GM12878 (cell line): Measurements from ENCODE around the gene POU2F1.

Experiments
- POLR2A ChIP-seq: IDR thresholded peaks from 2 replicates; pipeline ENCODE4 v1.6.1; 2011; ENCODE audit warnings: low read depth, mild to moderate bottlenecking, low read length
- SMAD5 ChIP-seq: IDR thresholded peaks from 2 replicates; pipeline ENCODE4 v1.6.1; 2016; ENCODE audit warnings: antibody characterized with exemption, low read depth
- TCF12 ChIP-seq: IDR thresholded peaks from 2 replicates; pipeline ENCODE4 v1.6.1; 2011; ENCODE audit warnings: low read depth, mild to moderate bottlenecking, low read length
- ZNF687 ChIP-seq: fragments of 450-650 bp; IDR thresholded peaks from 2 replicates; pipeline ENCODE4 v1.6.1; 2017; ENCODE audit warnings: mild to moderate bottlenecking, moderate library complexity
- TF ChIP-seq, protein P1 (sequence below), 3 experiments: IDR thresholded peaks in 2 of 3; conservative IDR thresholded peaks in 1 of 3; 2 replicates each; pipeline ENCODE4 v1.5.1; 2011; ENCODE audit warnings: low read depth in 3 of 3, low read length in 3 of 3, mild to moderate bottlenecking in 3 of 3, control low read depth in 2 of 3, moderate library complexity in 2 of 3, inconsistent platforms in 1 of 3, mixed read lengths in 1 of 3; ENCODE audit not compliant: control insufficient read depth in 2 of 3, insufficient read depth in 1 of 3; ENCODE audit errors: extremely low read depth in 1 of 3

- TF ChIP-seq SMAD5 (no peak), TCF12 (no peak), POLR2A (no peak), ZNF687 (no peak)
- TF ChIP-seq, protein P1, sequence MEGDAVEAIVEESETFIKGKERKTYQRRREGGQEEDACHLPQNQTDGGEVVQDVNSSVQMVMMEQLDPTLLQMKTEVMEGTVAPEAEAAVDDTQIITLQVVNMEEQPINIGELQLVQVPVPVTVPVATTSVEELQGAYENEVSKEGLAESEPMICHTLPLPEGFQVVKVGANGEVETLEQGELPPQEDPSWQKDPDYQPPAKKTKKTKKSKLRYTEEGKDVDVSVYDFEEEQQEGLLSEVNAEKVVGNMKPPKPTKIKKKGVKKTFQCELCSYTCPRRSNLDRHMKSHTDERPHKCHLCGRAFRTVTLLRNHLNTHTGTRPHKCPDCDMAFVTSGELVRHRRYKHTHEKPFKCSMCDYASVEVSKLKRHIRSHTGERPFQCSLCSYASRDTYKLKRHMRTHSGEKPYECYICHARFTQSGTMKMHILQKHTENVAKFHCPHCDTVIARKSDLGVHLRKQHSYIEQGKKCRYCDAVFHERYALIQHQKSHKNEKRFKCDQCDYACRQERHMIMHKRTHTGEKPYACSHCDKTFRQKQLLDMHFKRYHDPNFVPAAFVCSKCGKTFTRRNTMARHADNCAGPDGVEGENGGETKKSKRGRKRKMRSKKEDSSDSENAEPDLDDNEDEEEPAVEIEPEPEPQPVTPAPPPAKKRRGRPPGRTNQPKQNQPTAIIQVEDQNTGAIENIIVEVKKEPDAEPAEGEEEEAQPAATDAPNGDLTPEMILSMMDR (IDR thresholded peaks at IDR 0.05 in 2 of 3, conservative IDR thresholded peaks at IDR 0.05 in 1 of 3; ENCODE audit: control insufficient read depth in 2 of 3, extremely low read depth in 1 of 3, insufficient read depth in 1 of 3, low read depth in 3 of 3, low read length in 3 of 3), result no peak
These were observed 217.8 kb downstream of the POU2F1 start for GRCh38 chr1:167438171-167439138.
